GM19395 (cell line): ENCODE measurements around the gene MBLAC1.

Experiments used
- ATAC-seq: cut with Tn5 transposase; IDR thresholded peaks from one replicate; pipeline ENCODE4 v1.9.1; 2021; ENCODE audit warnings: mild to moderate bottlenecking, moderate library complexity; ENCODE audit not compliant: unreplicated experiment

Gene MBLAC1

GRCh38 chr7:100126931-100127865 is at the start of gene MBLAC1:
Gene MBLAC1, plus strand, starts transcription at chr7:100126967. Its CDS starts 429 bp downstream, at chr7:100127396.
- peak; percentile 66 for ATAC-seq

DNA sequence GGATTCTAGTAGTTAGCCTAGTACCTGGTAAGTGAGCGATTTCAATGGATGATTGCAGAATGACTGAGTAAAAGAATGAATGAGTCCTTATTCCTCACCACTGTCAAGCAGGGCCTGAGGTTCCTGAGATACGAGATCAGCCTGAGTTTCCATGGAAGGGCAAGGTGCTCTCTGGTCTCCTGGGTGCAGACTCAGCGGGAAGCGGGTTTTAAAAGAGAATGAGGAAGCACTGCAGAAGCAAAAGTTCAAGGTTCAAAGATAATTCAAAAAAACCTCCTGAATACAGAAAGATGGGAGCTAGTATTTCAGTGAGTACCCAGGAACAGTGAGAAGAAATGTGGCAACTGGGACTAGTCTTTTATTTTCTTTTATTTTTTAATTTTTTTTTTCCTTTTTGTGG is 49.6 kb upstream of the MBLAC1 start:
- ATAC-seq: no peak

DNA sequence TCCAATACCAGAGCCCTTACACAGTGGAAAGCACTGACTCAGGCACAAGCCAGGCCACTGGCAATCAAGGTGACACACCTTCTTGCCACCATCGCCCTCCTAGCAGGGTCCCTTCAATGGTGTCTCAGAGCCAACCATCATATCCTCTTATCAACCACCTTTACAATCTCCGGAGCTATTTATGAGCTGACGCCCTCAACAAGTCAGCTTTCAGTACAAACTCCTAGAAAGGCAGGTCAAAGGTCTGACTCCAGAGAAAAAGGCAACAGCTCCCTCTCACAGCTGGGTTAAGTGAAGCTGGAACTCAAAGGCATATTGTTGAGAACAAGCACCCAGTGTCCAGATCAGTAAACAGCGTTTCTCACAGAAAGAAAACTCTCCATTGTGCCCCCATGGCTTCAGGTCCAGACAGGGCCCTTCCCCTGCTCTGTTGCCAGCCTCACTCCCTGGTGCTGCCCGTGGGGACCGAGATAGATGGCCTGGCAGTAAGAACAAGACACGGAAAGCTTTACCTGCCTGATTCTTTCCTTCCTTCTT is 47.7 kb upstream of the MBLAC1 start:
- ATAC-seq: no peak

- ATAC-seq: peak; percentile 17
These were observed 45.7 kb upstream of the MBLAC1 start for GRCh38 chr7:100080907-100081534.

GRCh38 chr7:100081535-100082102 is 45.1 kb upstream of the MBLAC1 start, which contains the start of gene ZNF3:
Gene ZNF3, minus strand, starts transcription at chr7:100081723. Its CDS starts 4,366 bp downstream, at chr7:100077357.
- ATAC-seq: peak; percentile 80

GRCh38 chr7:100082978-100083377 is 43.8 kb upstream of the MBLAC1 start:
- no peak for ATAC-seq

GRCh38 chr7:100085515-100085914 is 41.3 kb upstream of the MBLAC1 start:
- ATAC-seq: no peak

- ATAC-seq: no peak
These were observed 39.6 kb upstream of the MBLAC1 start for GRCh38 chr7:100087055-100087750.

- no peak for ATAC-seq
These were observed 38.6 kb upstream of the MBLAC1 start for GRCh38 chr7:100088095-100088620.

- peak; percentile 71 for ATAC-seq
These were observed 37.9 kb upstream of the MBLAC1 start, which contains the start of gene COPS6 for GRCh38 chr7:100088621-100089457. Gene COPS6, plus strand, starts transcription at chr7:100088969. Its CDS starts 22 bp downstream, at chr7:100088991.

DNA sequence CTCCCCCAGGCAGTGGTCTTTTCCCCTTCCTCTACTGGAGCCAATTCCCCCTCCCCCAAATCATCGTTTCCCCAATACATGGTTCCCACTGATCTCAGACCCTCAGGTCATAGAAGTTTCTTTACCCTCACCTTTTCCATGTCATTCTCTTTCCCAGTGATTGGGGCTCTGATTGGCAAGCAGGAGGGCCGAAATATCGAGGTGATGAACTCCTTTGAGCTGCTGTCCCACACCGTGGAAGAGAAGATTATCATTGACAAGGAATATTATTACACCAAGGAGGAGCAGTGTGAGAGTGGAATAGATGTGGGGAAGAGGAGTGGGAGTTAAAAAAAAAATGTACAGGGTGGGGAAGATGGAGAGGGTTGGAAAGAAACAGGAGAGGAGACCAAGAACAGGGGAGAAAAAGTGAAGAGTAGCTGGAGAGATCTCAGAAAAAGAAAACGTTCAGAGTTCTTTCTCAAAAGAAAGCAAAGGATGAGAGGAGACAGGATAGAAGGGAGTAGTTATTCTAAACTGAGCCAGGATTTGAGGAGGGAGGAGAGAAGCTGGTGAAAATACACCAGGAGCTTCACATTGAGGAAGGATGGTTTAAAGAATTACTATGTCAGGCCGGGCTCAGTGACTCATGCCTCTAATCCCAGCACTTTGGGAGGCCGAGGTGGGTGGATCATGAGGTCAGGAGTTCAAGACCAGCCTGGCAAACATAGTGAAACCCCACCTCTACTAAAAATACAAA is 37.1 kb upstream of the MBLAC1 start:
- no peak for ATAC-seq

- no peak for ATAC-seq
These were observed 36.0 kb upstream of the MBLAC1 start for GRCh38 chr7:100090527-100091410.

- ATAC-seq: no peak
These were observed 35.2 kb upstream of the MBLAC1 start for GRCh38 chr7:100091411-100092181.

DNA sequence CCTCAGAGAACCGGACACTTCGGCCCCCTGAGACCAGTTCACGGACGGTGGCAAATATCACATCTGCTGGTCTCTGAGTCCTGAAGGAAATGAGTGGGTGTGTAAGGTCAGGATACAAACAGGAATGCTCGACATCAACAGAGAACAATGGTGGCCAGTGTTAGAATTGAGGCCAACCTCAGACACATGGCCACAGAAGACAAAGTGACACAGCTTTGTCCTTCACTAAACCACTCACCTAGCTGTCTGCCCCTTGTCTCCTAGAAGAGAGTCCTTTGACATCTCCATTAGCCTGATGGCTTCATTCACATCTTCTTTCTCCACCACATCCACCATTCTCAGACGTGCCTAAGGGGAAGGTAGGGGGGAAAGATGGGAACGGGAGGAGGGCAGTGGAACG is 33.7 kb upstream of the MBLAC1 start:
- no peak for ATAC-seq

- ATAC-seq: no peak
These were observed 33.3 kb upstream of the MBLAC1 start for GRCh38 chr7:100093498-100093897.

DNA sequence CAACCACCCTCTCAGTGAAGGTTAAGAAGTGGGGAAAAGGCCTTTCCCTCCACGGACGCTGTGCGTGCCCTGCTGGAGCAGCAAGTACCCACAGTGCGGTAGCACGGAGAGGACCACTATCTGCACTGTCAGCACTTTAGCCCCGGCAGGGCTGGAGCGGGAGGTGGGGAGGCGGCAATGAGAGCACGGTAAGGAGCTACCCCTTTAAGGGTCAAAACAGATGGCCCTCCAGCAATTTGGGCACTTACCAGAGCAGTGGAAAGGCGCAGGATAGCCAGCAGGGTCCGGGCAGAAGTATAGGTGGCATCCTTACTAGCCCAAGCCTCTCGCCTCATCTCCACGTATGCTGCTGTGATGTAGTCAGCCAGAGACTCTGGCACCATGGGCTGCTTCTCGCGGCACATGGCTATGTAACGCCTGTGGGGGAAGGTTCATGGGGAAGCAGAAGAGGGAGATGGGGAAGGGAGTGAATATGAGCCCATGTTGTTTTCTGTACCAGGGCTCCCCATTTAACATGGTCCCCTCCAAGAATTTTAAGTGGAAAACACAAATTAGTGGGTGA is 32.8 kb upstream of the MBLAC1 start:
- no peak for ATAC-seq

- ATAC-seq: no peak
These were observed 31.5 kb upstream of the MBLAC1 start for GRCh38 chr7:100095289-100095688.
